Caki2 (cell line): ENCODE results near the gene TRAF3IP3. TPM values are rescaled to one million over a fixed set of nuclear protein-coding genes. Genes with fewer than 3 reads are reported as not detected.

Experiments
- DNase-seq: peaks from one replicate; pipeline ENCODE4 v3.0.0-alpha.2; 2015; ENCODE audit warnings: low read depth
- in situ Hi-C: cut with HindIII; loops from 2 replicates; pipeline ENCODE4 v1.10.0; 2016; ENCODE audit warnings: low sequenced_read_pairs, low pct_unique_long_range_greater_than_20kb, mixed read lengths
- total RNA-seq: library from RNA; depleted of rRNA; stranded (reverse); fragments of >200 nt; shearing (Covaris generic); gene quantifications from 2 replicates; pipeline ENCODE4 v1.2.3, GENCODE V29; 2014; ENCODE audit warnings: low replicate concordance

Gene TRAF3IP3
- total RNA-seq, 1 experiment from 2014 or later, result not detected

DNA sequence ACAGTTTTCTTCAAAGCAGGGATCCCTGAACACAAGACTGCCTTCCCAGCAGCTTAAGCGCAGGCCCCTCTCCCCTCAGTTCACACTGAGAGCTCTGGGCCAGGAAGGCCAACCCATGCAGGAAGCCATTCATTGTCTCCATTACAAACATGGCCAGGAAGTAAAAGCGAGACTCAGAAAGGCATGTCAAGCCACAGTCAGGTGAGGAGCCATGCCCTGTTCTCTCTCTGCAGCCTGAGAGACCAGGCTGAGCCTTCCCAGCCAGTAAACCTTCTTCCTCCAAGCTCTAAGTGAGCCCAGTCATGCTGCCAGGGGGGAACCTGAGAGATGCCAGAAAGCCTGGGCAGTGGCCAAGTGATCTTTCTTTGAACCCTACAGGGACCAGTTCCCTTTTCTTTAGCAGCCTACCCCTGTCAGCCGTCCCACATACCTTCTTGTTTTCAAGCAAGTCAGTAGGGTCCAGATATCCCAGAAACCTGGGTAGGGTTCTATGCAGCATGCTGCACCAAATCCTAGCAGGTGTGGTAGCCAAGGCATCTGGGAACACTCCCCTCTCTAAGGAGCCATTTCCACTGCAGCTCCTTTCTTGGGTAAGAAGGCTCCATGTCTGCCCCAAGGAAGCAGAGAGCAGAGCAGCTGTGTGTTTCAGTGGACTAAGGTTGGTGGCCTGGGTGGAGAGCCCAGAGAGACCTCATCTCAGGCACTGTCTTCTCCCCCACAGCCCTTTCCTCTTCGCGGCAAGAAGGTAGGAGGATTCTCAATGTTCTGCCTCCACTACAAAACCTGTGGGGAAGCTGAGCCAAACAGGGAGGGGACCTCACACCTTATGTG lies 977 bp downstream of the TRAF3IP3 start:
- no peak for DNase-seq
- in situ Hi-C loops, result no loop called here

- DNase-seq, result no peak
- in situ Hi-C loops, result no loop called here
These were observed 2.5 kb downstream of the TRAF3IP3 start for GRCh38 chr1:209758400-209758799.

DNA sequence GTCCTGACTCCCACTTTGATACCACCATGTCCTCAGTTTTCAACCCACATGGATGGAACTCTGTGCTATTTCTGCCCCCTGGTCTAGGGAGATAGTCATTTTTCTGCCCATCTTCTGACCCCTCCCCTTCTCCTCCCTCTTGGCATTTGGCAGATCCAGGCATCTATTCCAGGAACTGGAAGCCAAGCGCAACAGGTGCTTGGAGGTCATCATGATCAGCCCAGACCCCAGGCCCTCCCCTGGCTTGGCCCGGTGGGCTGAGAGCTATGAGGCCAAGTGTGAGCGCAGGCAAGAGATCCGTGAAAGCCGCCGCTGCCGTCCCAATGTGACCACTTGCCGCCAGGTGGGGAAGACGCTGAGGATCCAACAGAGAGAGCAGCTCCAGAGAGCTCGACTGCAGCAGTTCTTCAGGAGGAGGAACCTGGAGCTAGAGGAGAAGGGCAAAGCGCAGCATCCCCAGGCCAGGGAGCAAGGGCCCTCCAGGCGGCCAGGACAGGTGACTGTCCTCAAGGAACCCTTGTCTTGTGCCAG lies 4.0 kb downstream of the TRAF3IP3 start:
- DNase-seq, result no peak
- in situ Hi-C loops, result no loop called here

DNA sequence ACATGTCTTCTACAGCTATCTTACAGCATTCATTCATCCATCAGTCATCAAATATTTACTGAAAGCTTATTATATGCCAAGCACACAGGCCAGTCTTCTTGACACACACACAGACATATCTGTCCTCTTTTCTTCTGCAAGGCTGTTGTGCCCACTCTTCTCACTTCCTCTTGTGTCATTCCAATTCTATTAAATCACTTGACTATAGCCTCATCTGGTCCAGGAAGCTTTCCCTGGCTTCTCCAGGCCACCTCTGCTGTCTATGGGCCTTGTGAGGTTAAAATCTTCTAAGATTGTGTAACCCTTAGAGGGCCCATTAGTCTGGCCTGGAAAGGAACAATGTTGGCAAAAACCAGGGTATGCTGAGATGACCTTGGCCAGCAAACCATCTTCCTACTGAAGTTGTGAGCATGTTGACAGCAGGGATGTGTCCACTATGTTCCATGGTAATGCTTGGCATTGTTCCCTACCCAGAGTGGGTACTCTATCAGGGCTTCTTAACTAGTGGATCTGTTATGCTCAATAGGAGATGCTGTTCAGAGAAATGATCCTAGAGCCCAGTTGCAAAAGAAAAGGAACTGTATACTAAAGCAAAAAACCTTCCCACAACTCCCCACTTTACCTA lies 5.3 kb downstream of the TRAF3IP3 start:
- in situ Hi-C loops, result no loop called here
- DNase-seq, result no peak

DNA sequence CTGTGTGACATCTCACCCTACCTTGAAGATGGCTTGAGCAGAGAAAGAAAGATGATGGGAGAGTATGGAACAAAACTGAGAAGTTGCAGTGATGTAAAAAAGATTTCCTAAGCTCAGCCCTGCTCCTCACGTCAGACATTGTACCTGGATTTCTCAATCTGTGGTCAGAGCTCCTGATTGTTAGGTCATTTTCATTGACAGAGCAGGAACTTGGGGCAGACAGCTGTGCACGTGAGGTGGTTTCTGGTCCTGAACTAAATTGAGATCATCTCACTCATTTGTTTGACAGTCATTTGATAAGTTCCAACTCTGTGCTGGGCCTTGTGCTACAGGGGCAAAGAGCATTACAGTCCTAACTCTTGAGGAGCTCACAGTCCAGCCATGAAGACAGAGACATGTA lies 10.2 kb downstream of the TRAF3IP3 start:
- no peak for DNase-seq
- in situ Hi-C loops, result no loop called here

DNA sequence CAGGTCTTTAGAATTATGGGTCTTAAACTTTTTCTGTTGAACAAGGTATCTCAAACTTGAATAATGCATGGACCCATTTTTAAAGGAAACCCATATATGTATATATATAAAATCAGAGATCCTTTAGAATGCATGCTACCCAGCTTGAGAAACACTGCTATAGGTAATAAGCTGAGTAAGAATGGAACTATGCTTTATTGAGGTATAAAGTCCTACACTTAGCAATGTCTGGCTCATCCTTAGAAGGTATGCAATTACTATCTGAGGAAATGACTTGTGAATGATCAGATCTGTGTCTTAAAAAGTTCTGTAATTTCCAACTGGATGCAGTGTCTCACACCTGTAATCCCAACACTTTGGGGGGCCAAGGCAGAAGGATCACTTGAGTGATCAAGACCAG lies 11.2 kb downstream of the TRAF3IP3 start:
- in situ Hi-C loops, result no loop called here

DNA sequence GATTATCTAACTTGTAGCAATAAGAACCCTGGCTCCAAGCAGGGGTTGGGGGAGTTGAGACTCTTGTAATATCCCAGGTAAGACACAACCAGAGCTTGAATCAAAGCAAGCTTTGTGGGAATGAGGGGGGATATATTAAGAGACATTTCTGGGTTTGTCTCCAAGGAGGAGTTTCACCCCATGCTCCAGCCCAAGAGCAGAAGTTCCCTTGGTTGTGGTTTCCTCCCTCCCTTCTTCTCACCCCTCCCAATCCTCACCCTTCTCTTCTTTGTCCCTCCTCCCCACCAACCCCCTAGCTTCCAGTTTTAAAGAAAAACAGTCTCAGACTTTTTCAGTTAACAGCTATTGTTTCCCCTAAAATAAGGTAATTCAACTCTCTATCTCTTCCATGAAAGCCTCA lies 11.9 kb downstream of the TRAF3IP3 start:
- in situ Hi-C loops, result no loop called here
- DNase-seq, result no peak

More for the DNA sequence above, 11.2 kb downstream of the TRAF3IP3 start:
- DNase-seq, result no peak

DNA sequence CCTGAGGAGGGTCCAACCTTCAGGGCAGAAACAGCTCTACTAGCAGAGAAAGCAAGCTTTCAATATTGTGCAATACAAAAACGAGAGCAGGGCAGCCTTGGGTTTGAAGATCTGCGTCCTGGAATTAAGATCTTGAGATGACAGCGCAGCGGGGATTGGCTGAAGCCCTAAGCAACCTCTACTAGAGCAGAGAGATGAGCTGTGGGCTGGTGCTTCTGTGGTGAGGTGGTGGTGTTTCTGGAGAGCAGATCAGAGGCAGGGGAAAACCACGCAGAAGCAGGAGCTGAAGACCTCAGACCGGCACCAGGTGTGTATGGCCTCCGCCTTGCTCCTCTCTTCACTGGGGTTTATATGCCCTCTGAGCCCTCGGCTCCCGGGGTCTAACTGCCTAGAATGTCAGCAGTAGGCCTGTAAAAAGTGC lies 12.5 kb downstream of the TRAF3IP3 start:
- DNase-seq, result no peak
- in situ Hi-C loops, result no loop called here

- in situ Hi-C loops, result no loop called here
- DNase-seq, result no peak
These were observed 13.5 kb downstream of the TRAF3IP3 start for GRCh38 chr1:209769171-209769904.

GRCh38 chr1:209769971-209770370 lies 14.1 kb downstream of the TRAF3IP3 start:
- no peak for DNase-seq
- in situ Hi-C loops, result no loop called here

DNA sequence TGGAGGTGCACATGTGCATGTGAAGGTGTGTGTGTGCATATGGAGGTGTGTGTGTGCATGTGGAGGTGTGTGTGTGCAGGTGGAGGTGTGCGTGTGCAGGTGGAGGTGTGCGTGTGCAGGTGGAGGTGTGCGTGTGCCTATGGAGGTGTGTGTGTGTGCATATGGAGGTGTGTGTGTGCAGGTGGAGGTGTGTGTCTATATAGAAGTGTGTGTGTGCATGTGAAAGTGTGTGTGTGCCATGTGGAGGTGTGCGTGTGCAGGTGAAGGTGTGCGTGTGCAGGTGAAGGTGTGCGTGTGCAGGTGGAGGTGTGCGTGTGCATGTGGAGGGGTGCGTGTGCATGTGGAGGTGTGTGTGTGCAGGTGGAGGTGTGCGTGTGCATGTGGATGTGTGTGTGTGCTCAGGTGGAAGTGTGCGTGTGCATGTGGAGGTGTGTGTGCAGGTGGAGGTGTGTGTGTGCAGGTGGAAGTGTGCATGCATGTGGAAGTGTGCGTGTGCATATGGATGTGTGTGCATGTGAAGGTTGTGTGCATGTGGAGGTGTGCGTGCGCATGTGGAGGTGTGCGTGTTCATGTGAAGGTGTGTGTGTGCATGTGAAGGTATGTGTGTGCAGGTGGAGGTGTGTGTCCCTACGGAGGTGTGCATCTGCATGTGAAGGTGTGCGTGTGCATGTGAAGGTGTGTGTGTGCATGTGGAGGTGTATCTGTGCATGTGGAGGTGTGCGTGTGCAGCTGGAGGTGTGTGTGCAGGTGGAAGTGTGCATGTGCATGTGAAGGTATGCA lies 15.0 kb downstream of the TRAF3IP3 start:
- in situ Hi-C loops, result no loop called here

GRCh38 chr1:209772126-209772525 lies 16.3 kb downstream of the TRAF3IP3 start:
- in situ Hi-C loops, result no loop called here
- DNase-seq, result no peak

More for the DNA sequence above, 15.0 kb downstream of the TRAF3IP3 start:
- no peak for DNase-seq

DNA sequence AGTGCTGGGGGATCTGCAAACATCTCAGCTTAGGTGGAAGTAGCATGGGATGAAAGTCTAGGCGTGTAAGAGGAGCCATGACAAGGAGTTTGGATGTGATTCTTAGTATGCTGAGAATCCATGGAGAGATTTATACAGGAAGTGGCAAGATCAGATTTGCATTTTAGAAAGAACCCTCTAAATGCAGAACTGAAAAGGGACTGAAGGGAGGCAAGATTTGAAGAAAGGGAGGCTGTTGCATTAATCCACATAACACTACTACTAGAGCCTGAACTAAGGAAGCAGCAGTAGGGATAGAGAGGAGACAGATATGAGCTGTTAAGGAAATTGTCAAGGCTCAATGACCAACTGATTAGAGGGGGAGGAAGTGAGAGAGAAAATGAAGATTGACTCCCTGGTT lies 18.7 kb downstream of the TRAF3IP3 start:
- in situ Hi-C loops, result no loop called here
- no peak for DNase-seq

- DNase-seq, result no peak
- in situ Hi-C loops, result no loop called here
These were observed 19.8 kb downstream of the TRAF3IP3 start for GRCh38 chr1:209775678-209776077.

DNA sequence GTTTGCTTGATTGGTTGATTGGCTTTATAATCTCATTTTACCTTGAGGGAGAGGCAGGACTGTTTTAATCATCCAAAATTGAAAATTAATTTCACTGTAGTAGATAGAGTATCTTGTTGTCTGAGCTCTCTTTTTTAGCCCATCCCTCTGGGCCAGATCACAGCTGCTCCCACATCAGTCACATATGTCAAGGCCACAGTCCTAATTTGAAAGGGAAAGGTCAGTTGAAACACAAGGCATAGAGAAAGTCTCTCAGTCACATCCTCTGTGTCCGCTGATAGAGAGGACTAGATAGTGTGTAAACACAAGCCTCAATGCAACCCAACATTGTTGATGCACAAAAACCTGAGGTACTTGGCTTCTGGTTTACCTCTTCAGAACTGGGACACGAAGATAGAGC lies 21.7 kb downstream of the TRAF3IP3 start:
- in situ Hi-C loops, result no loop called here

GRCh38 chr1:209778102-209778501 lies 22.2 kb downstream of the TRAF3IP3 start:
- in situ Hi-C loops, result no loop called here
- DNase-seq, result no peak

More for the DNA sequence above, 21.7 kb downstream of the TRAF3IP3 start:
- DNase-seq, result no peak

DNA sequence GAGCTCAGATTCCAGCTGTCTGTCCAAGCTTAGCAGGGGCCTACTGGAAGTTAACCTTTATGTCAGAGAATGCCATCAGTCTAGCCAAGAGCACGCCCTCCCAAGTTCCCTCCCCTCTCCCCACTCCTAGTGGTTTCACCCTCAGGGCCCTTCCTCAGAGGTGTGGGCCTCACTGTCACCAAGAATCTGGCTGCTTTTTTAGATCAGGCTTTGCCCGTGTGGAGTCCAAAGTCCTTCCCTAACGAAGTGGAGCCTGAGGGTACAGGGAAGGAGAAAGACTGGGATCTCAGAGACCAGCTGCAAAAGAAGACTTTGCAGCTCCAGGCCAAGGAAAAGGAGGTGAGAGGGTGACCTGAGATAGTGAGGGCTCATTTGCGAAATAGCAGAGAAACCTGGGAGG lies 24.4 kb downstream of the TRAF3IP3 start:
- no peak for DNase-seq
- in situ Hi-C loops, result no loop called here

- in situ Hi-C loops, result no loop called here
- DNase-seq, result no peak
These were observed 27.5 kb downstream of the TRAF3IP3 start for GRCh38 chr1:209783386-209783785.
